SK-N-SH treated with all-trans-retinoic acid at 6 μM for 48 hours (cell line): ENCODE results near the gene OPN1SW.

Experiments
- ZNF8 ChIP-seq: fragments of 450-650 bp; formaldehyde crosslinking; IDR thresholded peaks from 2 replicates; pipeline ENCODE4 v1.5.0; 2020; ENCODE audit warnings: mild to moderate bottlenecking, moderate library complexity
- TF ChIP-seq, protein P1 (sequence below): fragments of 250-450 bp; sonication (Bioruptor Pico); IDR thresholded peaks from 2 replicates; pipeline ENCODE4 v1.8.0; 2021; ENCODE audit warnings: low read depth, mild to moderate bottlenecking, moderate library complexity, borderline replicate concordance

- TF ChIP-seq, protein P1, sequence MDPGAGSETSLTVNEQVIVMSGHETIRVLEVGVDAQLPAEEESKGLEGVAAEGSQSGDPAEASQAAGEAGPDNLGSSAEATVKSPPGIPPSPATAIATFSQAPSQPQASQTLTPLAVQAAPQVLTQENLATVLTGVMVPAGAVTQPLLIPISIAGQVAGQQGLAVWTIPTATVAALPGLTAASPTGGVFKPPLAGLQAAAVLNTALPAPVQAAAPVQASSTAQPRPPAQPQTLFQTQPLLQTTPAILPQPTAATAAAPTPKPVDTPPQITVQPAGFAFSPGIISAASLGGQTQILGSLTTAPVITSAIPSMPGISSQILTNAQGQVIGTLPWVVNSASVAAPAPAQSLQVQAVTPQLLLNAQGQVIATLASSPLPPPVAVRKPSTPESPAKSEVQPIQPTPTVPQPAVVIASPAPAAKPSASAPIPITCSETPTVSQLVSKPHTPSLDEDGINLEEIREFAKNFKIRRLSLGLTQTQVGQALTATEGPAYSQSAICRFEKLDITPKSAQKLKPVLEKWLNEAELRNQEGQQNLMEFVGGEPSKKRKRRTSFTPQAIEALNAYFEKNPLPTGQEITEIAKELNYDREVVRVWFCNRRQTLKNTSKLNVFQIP: no peak
- no peak for TF ChIP-seq ZNF8 (CRISPR knock-in tag)
These were observed 34.6 kb downstream of the OPN1SW start for GRCh38 chr7:128740996-128741395.
